H1 (cell line): ENCODE results near the gene PIBF1. TPM values are rescaled to one million over a fixed set of nuclear protein-coding genes. Genes with fewer than 3 reads are reported as not detected.

Experiments used
- ASH2L ChIP-seq: fragments of 200-600, 300-600 bp; sonication (generic); IDR thresholded peaks from one replicate; pipeline ENCODE4 v1.7.1; 2017; ENCODE audit warnings: low read length
- BCL11A ChIP-seq, 2 experiments: IDR thresholded peaks; one replicate each; pipeline ENCODE4 v1.6.1; 2011; ENCODE audit warnings: low read depth in 2 of 2, low read length in 2 of 2, mild to moderate bottlenecking in 2 of 2
- CHD2 ChIP-seq: IDR thresholded peaks from 2 replicates; pipeline ENCODE4 v1.6.1; 2012; ENCODE audit warnings: low read length, improper control_type of control experiment
- FOSL1 ChIP-seq: IDR thresholded peaks from 2 replicates; pipeline ENCODE4 v1.6.1; 2011; ENCODE audit warnings: mild to moderate bottlenecking, low read depth, low read length, moderate library complexity; ENCODE audit not compliant: insufficient read depth
- HDAC6 ChIP-seq: IDR thresholded peaks from one replicate; pipeline ENCODE4 v1.7.1; 2012; ENCODE audit warnings: low read depth, mild to moderate bottlenecking, inconsistent platforms, low read length, moderate library complexity
- POU5F1 ChIP-seq: IDR thresholded peaks from 2 replicates; pipeline ENCODE4 v1.6.1; 2011; ENCODE audit warnings: low read depth, mild to moderate bottlenecking, low read length, moderate library complexity
- RXRA ChIP-seq: IDR thresholded peaks from 2 replicates; pipeline ENCODE4 v1.6.1; 2011; ENCODE audit warnings: low read depth, mild to moderate bottlenecking, low read length, moderate library complexity; ENCODE audit not compliant: insufficient read depth
- SAP30 ChIP-seq: fragments of 300-600 bp; sonication (generic); IDR thresholded peaks from 2 replicates; pipeline ENCODE4 v1.7.1; 2012; ENCODE audit warnings: low read length, moderate library complexity, mild to moderate bottlenecking, inconsistent platforms; ENCODE audit not compliant: insufficient read depth, insufficient replicate concordance
- SIRT6 ChIP-seq: IDR thresholded peaks from one replicate; pipeline ENCODE4 v1.7.1; 2012; ENCODE audit warnings: low read length, inconsistent platforms
- SIX5 ChIP-seq: IDR thresholded peaks from 2 replicates; pipeline ENCODE4 v1.6.1; 2011; ENCODE audit warnings: mild to moderate bottlenecking, low read depth, low read length
- TAF7 ChIP-seq: optimal IDR thresholded peaks from 2 replicates; pipeline ENCODE3; 2011; ENCODE audit warnings: low read depth, mild to moderate bottlenecking, inconsistent platforms, low read length, moderate library complexity, borderline replicate concordance
- polyA plus RNA-seq, 7 experiments: library from polyadenylated mRNA; depleted of rRNA in 3 of 7; stranded (reverse) in 5 of 7; unstranded in 2 of 7; fragments of >200 nt in 5 of 7; fragments of 200-250 nt in 2 of 7; gene quantifications; 1 replicate in 5 of 7; 2 replicates in 1 of 7; 4 replicates in 1 of 7; pipeline versions ENCODE4 v1.2.1 to v1.2.3, GENCODE V29; 2011 to 2013; ENCODE audit warnings: missing spikeins in 2 of 7, mixed read lengths in 2 of 7
- total RNA-seq: library from RNA; stranded (reverse); fragmentation: NEBNext Ultra II Directional; extraction: Animal tissue kit (Norgen Biotek cat#: 25700); gene quantifications from 2 replicates; pipeline ENCODE4 v1.2.1, GENCODE V29; 2021
- TF ChIP-seq, protein P1 (sequence below): fragments of 300-600 bp; sonication (generic); IDR thresholded peaks from 2 replicates; pipeline ENCODE4 v1.7.1; 2012; ENCODE audit warnings: low read length, moderate library complexity, mild to moderate bottlenecking, inconsistent platforms; ENCODE audit not compliant: insufficient replicate concordance

PIBF1 gene
- total and polyA plus RNA-seq, 2 of the 8 experiments (the other 6 are each of a cell fraction or from before 2014, with no cell fraction given), result 1.1 to 13.2 TPM

DNA sequence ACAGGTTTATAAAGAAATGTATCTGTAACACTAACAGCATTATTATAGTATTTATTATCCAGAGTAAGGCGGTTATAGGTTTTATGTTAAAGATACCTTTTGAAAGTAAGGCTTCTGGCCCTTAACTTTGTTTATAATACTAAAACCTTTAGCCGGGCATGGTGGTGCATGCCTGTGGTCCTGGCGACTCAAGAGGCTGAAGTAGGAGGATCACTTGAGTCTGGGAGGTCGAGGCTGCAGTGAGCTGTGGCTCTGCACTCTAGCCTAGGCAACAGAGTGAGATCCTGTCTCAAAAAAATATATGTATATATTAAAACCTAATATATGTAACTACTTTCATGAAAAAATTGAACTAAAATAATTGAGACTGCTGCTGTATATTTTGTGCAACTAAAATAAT is 178.2 kb downstream of the PIBF1 start (continued):
- TF ChIP-seq, protein P1, sequence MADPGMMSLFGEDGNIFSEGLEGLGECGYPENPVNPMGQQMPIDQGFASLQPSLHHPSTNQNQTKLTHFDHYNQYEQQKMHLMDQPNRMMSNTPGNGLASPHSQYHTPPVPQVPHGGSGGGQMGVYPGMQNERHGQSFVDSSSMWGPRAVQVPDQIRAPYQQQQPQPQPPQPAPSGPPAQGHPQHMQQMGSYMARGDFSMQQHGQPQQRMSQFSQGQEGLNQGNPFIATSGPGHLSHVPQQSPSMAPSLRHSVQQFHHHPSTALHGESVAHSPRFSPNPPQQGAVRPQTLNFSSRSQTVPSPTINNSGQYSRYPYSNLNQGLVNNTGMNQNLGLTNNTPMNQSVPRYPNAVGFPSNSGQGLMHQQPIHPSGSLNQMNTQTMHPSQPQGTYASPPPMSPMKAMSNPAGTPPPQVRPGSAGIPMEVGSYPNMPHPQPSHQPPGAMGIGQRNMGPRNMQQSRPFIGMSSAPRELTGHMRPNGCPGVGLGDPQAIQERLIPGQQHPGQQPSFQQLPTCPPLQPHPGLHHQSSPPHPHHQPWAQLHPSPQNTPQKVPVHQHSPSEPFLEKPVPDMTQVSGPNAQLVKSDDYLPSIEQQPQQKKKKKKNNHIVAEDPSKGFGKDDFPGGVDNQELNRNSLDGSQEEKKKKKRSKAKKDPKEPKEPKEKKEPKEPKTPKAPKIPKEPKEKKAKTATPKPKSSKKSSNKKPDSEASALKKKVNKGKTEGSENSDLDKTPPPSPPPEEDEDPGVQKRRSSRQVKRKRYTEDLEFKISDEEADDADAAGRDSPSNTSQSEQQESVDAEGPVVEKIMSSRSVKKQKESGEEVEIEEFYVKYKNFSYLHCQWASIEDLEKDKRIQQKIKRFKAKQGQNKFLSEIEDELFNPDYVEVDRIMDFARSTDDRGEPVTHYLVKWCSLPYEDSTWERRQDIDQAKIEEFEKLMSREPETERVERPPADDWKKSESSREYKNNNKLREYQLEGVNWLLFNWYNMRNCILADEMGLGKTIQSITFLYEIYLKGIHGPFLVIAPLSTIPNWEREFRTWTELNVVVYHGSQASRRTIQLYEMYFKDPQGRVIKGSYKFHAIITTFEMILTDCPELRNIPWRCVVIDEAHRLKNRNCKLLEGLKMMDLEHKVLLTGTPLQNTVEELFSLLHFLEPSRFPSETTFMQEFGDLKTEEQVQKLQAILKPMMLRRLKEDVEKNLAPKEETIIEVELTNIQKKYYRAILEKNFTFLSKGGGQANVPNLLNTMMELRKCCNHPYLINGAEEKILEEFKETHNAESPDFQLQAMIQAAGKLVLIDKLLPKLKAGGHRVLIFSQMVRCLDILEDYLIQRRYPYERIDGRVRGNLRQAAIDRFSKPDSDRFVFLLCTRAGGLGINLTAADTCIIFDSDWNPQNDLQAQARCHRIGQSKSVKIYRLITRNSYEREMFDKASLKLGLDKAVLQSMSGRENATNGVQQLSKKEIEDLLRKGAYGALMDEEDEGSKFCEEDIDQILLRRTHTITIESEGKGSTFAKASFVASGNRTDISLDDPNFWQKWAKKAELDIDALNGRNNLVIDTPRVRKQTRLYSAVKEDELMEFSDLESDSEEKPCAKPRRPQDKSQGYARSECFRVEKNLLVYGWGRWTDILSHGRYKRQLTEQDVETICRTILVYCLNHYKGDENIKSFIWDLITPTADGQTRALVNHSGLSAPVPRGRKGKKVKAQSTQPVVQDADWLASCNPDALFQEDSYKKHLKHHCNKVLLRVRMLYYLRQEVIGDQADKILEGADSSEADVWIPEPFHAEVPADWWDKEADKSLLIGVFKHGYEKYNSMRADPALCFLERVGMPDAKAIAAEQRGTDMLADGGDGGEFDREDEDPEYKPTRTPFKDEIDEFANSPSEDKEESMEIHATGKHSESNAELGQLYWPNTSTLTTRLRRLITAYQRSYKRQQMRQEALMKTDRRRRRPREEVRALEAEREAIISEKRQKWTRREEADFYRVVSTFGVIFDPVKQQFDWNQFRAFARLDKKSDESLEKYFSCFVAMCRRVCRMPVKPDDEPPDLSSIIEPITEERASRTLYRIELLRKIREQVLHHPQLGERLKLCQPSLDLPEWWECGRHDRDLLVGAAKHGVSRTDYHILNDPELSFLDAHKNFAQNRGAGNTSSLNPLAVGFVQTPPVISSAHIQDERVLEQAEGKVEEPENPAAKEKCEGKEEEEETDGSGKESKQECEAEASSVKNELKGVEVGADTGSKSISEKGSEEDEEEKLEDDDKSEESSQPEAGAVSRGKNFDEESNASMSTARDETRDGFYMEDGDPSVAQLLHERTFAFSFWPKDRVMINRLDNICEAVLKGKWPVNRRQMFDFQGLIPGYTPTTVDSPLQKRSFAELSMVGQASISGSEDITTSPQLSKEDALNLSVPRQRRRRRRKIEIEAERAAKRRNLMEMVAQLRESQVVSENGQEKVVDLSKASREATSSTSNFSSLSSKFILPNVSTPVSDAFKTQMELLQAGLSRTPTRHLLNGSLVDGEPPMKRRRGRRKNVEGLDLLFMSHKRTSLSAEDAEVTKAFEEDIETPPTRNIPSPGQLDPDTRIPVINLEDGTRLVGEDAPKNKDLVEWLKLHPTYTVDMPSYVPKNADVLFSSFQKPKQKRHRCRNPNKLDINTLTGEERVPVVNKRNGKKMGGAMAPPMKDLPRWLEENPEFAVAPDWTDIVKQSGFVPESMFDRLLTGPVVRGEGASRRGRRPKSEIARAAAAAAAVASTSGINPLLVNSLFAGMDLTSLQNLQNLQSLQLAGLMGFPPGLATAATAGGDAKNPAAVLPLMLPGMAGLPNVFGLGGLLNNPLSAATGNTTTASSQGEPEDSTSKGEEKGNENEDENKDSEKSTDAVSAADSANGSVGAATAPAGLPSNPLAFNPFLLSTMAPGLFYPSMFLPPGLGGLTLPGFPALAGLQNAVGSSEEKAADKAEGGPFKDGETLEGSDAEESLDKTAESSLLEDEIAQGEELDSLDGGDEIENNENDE, result no peak
- TF ChIP-seq CHD2 (no peak), HDAC6 (no peak), FOSL1 (no peak), SIRT6 (no peak), TAF7 (no peak), SIX5 (no peak), RXRA (no peak), SAP30 (no peak), ASH2L (no peak), POU5F1 (no peak), BCL11A (IDR thresholded peaks at IDR 0.05; ENCODE audit: low read depth in 2 of 2, low read length in 2 of 2) (no peak)
